SKM-1 treated with dmso at 0.1 percent for 144 hours (cell line): Measurements from ENCODE around the gene TTC28.
"Not testable (repeated sequence)": the region's sequence is repeated elsewhere in the genome, so short reads cannot be mapped to it uniquely, and the experiment has no call there.

ENCODE experiments used
- DNase-seq: peaks from one replicate; lab custom pipeline; 2025; ENCODE audit not compliant: unreplicated experiment; lab: John Stamatoyannopoulos, UW

The TTC28 gene

DNA sequence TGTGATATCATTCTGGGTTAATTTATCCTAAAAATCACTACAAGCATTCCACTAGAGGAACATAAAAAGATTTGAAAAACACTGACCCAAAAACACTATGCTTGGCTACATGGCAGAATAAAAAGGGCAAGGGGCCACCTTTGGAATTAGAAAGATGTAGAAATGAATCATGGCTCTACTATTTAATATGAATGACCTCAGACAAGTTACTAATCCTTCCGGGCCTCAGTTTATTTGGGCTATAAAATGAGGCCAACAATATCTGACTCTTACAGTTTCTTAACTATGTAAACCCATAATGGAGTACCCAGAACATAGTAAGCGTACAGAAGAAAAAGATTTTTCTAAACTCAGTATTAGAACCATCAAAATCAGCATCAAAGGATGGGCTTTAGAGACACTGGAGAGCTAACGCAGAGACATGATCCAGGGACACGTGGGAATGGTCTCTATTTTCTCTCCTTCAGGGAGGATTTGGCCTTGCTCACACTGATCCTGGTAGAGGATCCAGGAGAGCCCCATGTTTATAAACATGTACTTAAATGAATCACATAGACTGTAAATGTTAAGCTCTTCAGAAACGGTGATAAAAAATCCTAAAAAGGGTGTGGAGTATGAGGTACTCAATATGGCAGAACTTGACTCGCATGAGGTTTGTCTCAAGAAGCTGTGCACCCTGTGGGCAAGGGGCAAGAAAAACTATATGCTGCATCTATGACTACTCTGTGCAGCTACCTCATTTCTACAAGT, 472.2 kb downstream of the TTC28 start:
- DNase-seq = no peak

DNA sequence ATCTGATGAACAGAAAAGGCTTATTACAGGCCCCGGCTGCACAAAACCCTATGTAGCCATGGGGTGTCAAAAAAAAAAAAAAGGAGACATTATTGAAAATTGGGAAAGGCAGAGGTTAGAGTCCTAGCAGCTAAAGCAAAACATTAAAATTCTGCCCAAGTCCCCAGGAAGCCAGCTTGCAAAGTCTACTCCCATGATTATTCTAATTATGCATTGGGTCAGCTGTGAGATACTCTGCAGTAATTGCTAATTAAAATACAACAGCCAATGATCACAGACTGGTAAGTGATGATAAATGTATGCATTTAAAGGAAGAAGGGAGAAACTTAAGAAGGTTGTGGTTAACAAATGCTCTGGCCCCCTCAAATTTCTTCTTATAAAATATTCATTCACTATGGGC, 473.7 kb downstream of the TTC28 start:
- DNase-seq = no peak

DNA sequence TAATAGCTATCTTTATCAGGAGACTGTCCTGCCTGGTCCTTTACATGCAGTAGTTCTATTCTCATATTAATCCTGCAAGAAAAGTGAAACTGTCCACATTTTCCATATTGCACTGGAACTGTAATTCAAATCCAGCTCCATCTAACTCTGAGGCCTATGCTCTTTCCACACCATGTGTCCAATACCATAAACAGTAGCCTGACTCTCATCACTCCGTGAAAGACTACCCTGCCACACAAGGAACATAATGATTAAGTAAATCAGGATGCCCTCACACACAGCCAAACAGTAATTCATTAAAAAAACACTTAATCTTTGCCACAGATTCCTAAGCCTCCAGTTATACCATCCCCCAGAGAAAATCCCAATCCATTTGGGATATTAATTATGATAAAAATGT, 475.3 kb downstream of the TTC28 start:
- no peak for DNase-seq

DNA sequence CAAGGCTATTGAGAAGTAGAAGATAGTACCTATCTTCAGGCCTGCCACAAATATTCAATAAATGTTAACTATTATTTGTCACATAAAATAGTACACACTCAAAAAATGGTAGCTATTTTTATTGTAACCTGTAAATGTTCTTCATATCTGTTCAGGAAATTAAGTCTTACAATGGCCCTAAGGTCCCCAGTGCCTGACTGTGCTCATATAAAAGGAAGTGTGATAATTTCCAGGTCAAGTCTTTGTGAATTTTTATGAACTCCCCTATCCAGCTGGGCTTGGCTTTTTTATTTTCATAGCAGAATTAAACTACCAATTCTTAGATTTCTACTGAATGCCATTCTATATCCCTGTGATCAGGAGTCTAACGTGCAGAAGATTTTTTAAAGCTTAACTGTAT, 476.4 kb downstream of the TTC28 start:
- no peak for DNase-seq

DNA sequence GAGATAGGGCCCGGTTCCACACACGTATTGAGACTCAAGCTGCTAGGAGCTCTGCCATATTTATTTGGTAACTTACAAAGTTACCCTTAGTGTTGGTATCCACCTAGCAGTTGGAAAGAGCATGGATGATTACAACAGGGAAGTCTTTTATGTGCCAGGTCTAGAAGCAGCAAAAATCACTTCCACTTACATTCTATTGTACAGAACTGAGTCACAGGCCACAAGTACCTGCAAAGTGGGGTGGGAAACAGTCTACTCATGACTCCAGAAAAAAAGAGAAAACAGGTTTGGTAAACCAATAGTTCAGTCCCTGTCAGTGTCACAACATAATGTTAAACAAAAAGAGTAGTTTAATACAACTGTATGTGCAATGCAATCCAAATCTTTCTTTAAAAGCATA, 480.9 kb downstream of the TTC28 start:
- no peak for DNase-seq

DNA sequence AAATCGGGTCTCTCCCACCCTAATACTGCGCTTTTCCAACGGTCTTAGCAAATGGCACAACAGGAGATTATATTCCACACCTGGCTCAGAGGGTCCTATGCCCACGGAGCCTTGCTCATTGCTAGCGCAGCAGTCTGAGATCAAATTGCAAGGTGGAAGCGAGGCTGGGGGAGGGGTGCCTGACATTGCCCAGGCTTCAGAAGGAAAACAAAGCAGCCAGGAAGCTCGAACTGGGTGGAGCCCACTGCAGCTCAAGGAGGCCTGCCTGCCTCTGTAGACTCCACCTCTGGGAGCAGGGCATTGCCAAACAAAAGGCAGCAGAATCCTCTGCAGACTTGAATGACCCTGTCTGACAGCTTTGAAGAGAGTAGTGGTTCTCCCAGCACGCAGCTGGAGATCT, 488.1 kb downstream of the TTC28 start:
- DNase-seq = not testable (repeated sequence)

DNA sequence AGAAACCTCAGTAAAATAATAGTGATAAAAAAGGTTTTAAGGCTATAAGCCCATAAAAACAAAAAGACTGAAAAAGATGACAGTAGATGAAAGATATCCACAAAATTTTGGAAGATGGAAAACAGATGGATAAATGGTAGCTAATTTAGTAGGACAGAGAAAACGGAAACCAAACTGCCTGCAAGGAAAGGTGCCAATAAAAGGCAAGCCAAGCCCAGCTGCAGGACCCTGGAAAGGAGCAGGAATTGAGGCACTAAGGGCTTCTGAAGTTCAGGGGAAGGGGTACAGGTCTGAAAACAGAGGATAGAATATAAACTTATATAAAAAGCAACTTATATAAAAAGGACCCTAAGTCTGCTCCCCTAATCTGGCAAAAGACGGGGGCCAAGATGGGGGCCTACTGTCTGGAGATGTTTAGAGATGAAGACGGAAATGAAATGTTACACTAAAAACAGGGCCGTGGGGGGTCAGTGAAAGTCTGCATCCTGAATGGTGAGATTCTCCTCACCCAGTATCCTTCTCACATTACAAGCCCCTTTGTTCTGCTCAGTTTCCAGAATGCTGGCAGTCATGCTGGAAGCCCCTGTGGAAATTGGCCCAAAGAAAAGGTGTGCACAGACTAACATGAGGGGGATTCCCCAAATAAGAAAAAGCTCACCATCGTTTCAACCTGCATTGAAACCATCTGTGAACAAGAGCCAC, 491.3 kb downstream of the TTC28 start:
- DNase-seq = no peak

DNA sequence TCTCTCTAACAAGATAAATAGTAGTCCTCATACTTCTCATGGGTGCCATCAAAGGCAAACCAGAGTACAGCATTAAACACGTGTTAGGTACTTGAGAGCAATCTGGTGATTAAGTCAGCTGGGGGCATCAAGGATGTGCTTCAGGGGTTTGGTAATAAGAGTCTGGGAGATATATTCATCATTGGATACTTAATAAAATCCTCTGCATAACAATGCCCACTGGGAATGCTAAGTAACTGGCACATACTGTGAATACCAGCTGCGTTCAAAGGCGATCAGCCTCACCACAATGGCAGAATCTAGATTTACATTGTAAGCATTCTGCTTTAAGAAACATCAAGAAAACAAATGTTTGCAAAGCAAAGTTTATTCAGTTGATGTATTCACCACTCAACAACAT, 492.0 kb downstream of the TTC28 start:
- no peak for DNase-seq

DNA sequence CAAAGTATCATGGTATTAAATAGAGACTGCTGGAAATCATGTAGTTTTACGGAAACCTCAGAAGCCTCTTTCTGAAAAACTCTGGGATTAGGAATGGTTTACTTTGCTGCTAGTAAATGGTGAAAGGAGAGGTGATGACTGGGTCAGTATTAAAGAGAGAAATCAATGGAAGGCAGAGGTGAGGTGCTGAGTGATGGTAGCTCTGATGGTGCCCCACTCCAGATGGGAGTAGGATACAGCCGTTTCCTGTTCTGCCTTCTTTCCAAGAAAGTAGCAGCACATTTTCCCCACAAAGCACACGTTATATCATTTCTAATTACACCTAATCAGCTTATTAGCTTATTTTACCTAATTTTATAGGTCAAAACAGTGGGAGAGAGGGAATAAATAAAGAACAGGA, 493.0 kb downstream of the TTC28 start:
- DNase-seq = no peak

DNA sequence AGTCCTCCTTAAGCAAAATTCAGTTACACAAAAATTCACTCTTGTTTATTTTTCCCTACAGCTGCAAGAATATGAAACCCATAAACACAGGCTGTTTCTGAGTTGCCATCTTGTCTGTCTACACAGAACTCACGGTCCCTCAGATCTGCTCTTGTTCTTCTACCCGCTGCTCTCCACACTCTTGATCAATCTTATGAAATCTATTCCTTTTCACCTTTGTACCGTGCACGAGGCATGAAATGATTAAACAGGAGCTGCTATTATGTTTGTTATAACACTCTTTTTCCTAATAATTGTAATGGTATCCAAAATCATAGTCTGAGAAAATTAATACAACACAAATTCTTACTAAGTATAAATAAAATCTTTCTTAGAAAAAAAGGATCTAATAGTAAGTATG, 494.5 kb downstream of the TTC28 start:
- no peak for DNase-seq

DNA sequence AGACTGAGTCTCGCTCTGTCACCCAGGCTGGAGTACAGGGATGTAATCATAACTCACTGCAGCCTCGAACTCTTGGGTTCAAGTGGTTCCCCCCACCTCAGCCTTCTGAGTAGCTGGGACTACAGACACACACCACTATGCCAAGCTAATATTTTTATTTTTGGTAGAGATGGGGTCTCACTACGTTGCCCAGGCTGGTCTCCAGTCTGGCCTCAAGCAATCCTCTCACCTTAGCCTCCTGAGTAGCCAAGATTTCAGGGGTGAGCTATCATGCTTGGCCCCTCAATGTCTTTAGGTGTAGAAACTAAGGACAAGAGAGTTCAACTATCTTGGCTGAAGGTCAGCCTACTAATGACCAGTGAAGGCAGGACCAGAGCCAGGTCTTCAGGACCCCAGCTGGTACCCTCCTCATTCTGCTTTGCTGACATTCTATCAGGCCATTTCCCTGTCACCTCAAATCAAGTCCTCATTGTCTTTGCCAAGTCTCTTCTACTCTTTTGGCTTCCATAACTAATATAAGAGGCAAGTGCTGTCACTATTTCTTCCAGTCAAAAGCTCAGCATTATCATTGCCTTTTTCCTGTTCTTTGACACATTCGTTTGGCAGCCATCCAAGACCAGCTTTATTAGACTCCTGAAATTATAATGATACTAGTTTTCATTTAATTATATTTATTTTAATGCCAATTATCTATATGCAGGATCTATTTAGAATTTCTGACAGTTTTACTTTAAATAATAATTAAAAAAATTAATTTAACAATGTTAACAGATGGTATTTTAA, 496.4 kb downstream of the TTC28 start:
- DNase-seq = no peak

DNA sequence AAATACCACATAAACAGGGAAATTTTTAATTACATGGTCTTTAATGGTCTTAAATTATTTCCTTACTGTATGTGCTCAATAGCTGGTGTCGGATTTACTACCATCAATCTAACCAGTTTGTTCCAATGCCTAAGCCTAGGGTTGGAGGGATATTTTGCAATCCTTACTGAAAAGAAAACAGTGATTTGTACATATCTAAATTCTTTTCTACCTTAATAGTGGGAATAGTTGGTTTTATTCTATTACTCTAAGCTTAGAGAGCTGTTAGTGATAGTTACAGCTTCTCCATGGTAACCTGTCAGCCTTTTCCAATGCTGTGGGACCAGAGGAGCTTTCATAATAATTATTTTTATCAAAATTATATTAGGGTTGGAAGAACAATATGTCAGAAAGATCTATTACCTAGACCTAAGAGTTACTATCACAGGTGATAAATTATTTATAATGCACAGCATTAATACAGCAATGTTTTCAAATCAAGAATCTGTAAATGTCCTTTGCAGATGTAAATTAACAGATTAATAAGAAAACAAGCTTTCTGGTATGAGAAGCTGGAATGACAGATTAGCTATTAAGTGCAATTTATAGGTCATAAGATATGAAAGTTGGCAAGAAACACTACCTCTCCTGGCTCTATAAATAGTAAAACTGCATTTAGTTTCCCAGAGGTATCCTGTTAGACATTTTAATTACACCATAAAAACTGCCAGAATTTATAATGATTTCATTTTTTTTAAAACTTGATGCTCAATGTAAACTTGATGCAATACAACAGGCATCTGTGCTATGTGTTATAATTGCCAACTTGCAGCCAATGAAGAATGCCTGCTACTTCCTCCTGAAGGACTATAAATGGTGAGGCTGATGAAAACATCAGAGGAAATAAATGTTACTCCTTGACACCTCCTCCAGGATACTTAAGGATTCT, 498.6 kb downstream of the TTC28 start:
- DNase-seq = no peak

DNA sequence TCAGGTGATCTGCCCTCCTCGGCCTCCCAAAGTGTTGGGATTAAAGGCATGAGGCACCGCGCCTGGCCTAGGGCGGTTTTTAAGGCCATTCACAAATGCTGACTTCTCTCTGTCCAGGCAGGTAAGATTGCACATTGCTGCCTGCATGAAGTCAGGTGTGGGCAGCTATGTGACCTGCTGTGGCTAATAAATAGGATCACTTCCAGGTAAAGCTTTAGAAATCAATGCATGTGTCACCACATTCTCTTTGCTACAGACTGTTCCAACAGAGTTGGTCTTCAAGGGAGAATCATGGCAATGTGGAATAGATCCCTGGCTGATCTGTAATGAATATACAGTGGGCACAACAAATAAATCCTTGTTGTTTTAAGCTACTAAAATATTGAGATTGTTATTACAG, 500.2 kb downstream of the TTC28 start:
- DNase-seq = no peak

DNA sequence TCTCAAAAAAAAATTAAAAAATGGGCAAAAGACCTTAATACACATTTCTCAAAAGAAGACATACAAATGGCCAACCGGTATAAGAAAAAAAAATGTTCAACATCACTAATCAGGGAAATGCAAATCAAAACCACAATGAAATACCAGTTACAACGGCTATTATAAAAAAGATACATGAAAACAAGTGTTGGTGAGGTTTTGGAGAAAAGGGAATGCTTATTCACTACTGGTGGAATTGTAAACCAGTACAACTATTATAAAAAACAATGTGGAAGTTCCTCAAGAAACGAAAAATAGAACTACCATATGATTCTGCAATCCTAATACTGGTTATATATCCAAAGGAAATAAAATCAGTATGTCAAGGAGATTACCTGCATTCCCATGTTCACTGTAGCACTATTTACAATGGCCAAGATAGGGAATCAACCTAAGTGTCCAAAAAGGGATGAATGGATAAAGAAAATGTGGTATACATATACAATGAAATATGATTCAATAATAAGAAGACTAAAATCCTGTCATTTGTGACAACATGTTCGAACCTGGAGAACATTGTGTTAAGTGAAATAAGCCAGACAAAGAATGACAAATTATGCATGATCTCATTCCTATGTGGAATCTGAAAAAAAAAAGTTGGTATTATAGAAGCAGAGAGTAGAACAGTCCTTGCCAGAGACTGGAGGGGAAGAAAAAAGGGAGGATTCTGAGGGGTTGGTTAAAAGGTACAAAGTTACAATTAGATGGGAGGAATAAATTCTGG, 503.7 kb downstream of the TTC28 start:
- no peak for DNase-seq

DNA sequence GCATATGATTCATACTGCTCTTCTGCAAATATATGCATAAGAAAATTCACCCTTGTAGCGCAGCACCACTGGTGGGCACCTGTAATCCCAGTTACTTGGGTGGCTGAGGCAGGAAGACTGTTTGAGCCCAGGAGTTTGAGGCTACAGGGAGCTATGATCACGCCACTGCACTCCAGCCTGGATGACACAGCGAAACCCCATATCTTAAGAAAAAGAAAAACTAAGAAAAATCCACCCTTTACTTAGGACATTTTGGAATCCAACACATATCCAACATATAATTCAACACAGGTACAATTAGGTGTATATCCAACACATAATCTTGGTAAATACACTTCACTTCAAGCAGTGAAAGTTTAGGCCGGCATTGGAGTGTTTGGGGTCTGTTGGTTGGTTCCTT, 505.1 kb downstream of the TTC28 start:
- no peak for DNase-seq

DNA sequence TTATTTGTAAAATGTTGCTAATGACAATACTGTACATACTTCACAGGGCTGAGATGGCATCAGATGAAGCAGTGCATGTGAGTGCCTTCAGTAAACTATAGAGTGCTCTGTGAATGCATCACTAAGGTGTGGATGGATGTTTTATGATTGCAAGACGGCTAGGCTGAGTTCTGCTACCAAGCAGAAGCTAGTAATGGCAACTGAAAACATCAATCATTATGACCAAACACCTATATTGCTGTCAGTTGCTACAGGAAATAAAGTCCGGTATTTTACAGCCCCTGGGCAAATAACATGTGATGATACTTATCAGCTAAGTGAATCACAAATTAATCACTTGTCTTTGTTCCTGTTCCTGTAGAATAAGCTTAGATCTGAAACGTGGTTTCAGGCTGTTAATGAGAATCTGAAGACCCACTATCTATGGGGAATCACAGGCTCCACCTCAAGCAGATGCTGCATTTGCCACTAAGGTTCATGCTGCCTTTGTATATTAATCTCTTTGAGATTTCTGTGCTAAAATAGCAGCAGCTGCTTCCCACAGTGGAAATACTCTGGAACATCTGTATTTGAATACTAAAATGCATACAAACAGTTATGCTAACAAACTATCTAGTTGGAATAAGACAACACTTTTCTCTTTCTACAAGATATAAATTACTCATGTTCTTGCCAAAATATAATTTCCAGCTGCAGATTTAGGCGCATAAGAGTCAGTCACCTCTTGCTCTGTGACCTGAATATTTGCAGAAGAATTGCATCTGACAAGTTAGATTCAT, 506.6 kb downstream of the TTC28 start:
- no peak for DNase-seq

DNA sequence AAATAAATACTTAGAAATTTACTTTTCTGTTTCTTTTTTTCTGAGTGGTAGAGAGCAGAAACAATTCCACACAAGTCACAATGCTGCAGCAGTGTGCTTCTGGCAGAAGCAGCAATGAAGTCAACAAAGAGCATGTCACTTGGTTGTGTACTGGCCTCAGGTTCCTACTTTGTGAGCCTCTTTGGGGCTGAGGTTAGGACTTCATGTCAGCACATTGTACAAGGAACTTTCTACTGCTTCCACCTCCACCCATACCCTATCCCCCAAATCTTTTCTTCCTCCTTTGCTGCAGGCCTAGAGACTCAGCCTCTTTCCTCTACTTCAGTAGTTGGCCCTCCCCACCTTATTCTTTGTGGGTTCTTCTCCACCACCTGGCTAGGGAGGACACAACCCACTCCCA, 507.9 kb downstream of the TTC28 start:
- DNase-seq = no peak

DNA sequence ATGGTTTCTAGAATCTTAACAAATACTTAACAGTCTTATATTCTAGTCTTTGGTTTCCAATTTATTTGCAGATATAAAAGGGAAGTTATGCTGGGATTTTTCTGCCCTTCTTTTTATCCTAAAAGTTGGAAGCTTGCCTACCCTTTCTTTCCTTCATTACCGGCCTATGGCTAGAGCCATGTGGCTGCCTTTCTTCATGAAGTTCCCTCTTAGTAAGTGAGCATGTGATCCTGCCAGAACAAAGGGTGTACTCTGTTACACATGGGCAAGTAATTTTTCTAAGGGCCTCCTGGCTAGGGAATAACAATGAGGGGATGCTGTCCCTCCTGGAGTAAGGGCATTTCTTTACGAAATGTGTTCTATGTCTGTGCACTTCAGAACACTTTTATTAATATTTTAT, 508.5 kb downstream of the TTC28 start:
- no peak for DNase-seq

DNA sequence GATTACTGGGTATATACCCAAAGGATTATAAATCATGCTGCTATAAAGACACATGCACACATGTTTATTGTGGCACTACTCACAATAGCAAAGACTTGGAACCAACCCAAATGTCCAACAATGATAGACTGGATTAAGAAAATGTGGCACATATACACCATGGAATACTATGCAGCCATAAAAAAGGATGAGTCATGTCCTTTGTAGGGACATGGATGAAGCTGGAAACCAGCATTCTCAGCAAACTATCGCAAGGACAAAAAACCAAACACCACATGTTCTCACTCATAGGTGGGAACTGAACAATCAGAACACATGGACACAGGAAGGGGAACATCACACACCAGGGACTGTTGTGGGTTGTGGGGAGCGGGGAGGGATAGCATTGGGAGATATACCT, 510.3 kb downstream of the TTC28 start:
- DNase-seq = not testable (repeated sequence)
